DND-41 (cell line): ENCODE results near the gene ADAM30.

ENCODE experiments used
- EZH2 ChIP-seq: IDR thresholded peaks from 3 replicates; pipeline ENCODE4 v1.6.1; 2012; ENCODE audit warnings: borderline replicate concordance, low read depth, mild to moderate bottlenecking, moderate library complexity, low read length, inconsistent platforms; ENCODE audit not compliant: severe bottlenecking
- TF ChIP-seq, protein P1 (sequence below): IDR thresholded peaks from 2 replicates; pipeline ENCODE4 v1.5.1; 2012; ENCODE audit warnings: borderline replicate concordance, low read length, moderate library complexity, mild to moderate bottlenecking; ENCODE audit not compliant: poor library complexity, severe bottlenecking; ENCODE audit errors: extremely low read depth

DNA sequence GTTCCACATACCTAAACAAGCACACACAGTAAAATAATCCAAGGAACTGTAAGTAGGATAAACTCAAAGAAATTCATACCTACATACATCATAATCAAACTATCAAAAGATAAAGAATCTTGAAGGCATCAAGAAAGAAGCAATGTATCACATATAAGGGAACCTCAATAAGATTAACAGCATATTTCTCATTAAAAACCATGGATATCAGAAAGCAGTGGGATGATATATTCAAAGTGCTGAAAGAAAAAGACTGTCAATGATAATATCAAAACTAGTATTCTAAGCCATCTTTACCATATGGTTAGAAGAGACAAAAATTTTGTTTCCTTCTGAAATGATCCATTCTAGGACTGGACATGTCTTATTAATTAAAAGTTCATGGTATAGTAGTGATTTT, 37.1 kb upstream of the ADAM30 start:
- TF ChIP-seq, protein P1, sequence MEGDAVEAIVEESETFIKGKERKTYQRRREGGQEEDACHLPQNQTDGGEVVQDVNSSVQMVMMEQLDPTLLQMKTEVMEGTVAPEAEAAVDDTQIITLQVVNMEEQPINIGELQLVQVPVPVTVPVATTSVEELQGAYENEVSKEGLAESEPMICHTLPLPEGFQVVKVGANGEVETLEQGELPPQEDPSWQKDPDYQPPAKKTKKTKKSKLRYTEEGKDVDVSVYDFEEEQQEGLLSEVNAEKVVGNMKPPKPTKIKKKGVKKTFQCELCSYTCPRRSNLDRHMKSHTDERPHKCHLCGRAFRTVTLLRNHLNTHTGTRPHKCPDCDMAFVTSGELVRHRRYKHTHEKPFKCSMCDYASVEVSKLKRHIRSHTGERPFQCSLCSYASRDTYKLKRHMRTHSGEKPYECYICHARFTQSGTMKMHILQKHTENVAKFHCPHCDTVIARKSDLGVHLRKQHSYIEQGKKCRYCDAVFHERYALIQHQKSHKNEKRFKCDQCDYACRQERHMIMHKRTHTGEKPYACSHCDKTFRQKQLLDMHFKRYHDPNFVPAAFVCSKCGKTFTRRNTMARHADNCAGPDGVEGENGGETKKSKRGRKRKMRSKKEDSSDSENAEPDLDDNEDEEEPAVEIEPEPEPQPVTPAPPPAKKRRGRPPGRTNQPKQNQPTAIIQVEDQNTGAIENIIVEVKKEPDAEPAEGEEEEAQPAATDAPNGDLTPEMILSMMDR = no peak
- no peak for TF ChIP-seq EZH2
